HepG2 (cell line): Measurements from ENCODE around the gene PPA1. TPM values are rescaled to one million over a fixed set of nuclear protein-coding genes. Genes with fewer than 3 reads are reported as not detected.

Experiments used
- ASH2L ChIP-seq: fragments of 300-600, 200-600 bp; sonication (generic); IDR thresholded peaks from 2 replicates; pipeline ENCODE4 v1.7.0; 2017; ENCODE audit warnings: low read depth, mild to moderate bottlenecking, moderate library complexity, mixed read lengths, low read length; ENCODE audit not compliant: insufficient read length
- FOXO1 ChIP-seq: sonication (generic); formaldehyde crosslinking; IDR thresholded peaks from 2 replicates; pipeline ENCODE4 v1.4.0; 2020; ENCODE audit warnings: missing genetic modification reagents
- JARID2 ChIP-seq: sonication (generic); formaldehyde crosslinking; IDR thresholded peaks from 2 replicates; pipeline ENCODE4 v1.8.1; 2023; ENCODE audit warnings: missing genetic modification reagents, inconsistent platforms; ENCODE audit not compliant: insufficient replicate concordance
- KLF16 ChIP-seq, 2 experiments: sonication (generic) in 1 of 2; formaldehyde crosslinking in 1 of 2; IDR thresholded peaks; 2 replicates each; pipeline versions ENCODE4 v1.6.1 to v1.8.0; 2016 to 2023; ENCODE audit warnings: missing genetic modification reagents in 2 of 2, missing compliant biosample characterization in 1 of 2
- MED1 ChIP-seq: sonication (generic); formaldehyde crosslinking; IDR thresholded peaks from 2 replicates; pipeline ENCODE4 v1.4.0; 2020; ENCODE audit warnings: missing genetic modification reagents
- MIER3 ChIP-seq: IDR thresholded peaks from 2 replicates; pipeline ENCODE4 v1.6.1; 2016; ENCODE audit warnings: missing compliant biosample characterization, borderline replicate concordance
- NFE2L2 ChIP-seq: fragments of 150-350 bp; IDR thresholded peaks from 2 replicates; pipeline ENCODE4 v1.6.1; 2014; ENCODE audit warnings: low read length
- SMAD1 ChIP-seq: sonication (generic); formaldehyde crosslinking; IDR thresholded peaks from 2 replicates; pipeline ENCODE4 v1.4.0; 2020; ENCODE audit warnings: missing genetic modification reagents, low read depth, mild to moderate bottlenecking, borderline replicate concordance
- SNRNP70 ChIP-seq: fragments of 200-400 bp; formaldehyde crosslinking; IDR thresholded peaks from 2 replicates; pipeline ENCODE4 v1.6.1; 2017; ENCODE audit warnings: mild to moderate bottlenecking, low read depth, low read length, moderate library complexity
- TFDP1 ChIP-seq: IDR thresholded peaks from 2 replicates; pipeline ENCODE4 v1.6.1; 2016; ENCODE audit warnings: missing compliant biosample characterization, missing genetic modification reagents, borderline replicate concordance
- ZBTB26 ChIP-seq: IDR thresholded peaks from 2 replicates; pipeline ENCODE4 v1.6.1; 2016; ENCODE audit warnings: missing compliant biosample characterization, missing genetic modification reagents, borderline replicate concordance
- ZC3H13 ChIP-seq: sonication (generic); formaldehyde crosslinking; IDR thresholded peaks from 2 replicates; pipeline ENCODE4 v1.8.1; 2023; ENCODE audit warnings: mild to moderate bottlenecking, missing genetic modification reagents, moderate library complexity
- ZFP41 ChIP-seq: sonication (generic); formaldehyde crosslinking; IDR thresholded peaks from 2 replicates; pipeline ENCODE4 v1.4.0; 2020; ENCODE audit warnings: mild to moderate bottlenecking, missing genetic modification reagents, borderline replicate concordance
- ZHX1 ChIP-seq: sonication (generic); formaldehyde crosslinking; IDR thresholded peaks from 2 replicates; pipeline ENCODE4 v1.8.1; 2022; ENCODE audit warnings: low read depth, mild to moderate bottlenecking, missing genetic modification reagents
- ZMYM4 ChIP-seq: sonication (generic); formaldehyde crosslinking; IDR thresholded peaks from 2 replicates; pipeline ENCODE4 v1.8.1; 2023; ENCODE audit warnings: mild to moderate bottlenecking, missing genetic modification reagents
- ZNF121 ChIP-seq: sonication (generic); formaldehyde crosslinking; IDR thresholded peaks from 2 replicates; pipeline ENCODE4 v1.5.0; 2020; ENCODE audit warnings: mild to moderate bottlenecking, missing genetic modification reagents
- ZNF18 ChIP-seq: sonication (generic); formaldehyde crosslinking; IDR thresholded peaks from 2 replicates; pipeline ENCODE4 v1.8.0; 2022; ENCODE audit warnings: mild to moderate bottlenecking, missing genetic modification reagents; ENCODE audit not compliant: insufficient replicate concordance
- ZNF343 ChIP-seq: sonication (generic); formaldehyde crosslinking; IDR thresholded peaks from 2 replicates; pipeline ENCODE4 v1.4.0; 2020; ENCODE audit warnings: mild to moderate bottlenecking, missing genetic modification reagents
- ZNF563 ChIP-seq: sonication (generic); formaldehyde crosslinking; IDR thresholded peaks from 2 replicates; pipeline ENCODE4 v1.8.0; 2022; ENCODE audit warnings: mild to moderate bottlenecking, moderate library complexity, missing genetic modification reagents
- ZNF703 ChIP-seq: sonication (generic); formaldehyde crosslinking; IDR thresholded peaks from 2 replicates; pipeline ENCODE4 v1.5.1; 2020; ENCODE audit warnings: missing genetic modification reagents, mild to moderate bottlenecking, moderate library complexity, borderline replicate concordance
- polyA plus RNA-seq, 8 experiments: library from polyadenylated mRNA; depleted of rRNA in 3 of 8; stranded (reverse) in 7 of 8; unstranded in 1 of 8; fragments of >200 nt; fragmentation: Illumina TruSeq in 4 of 8; extraction: Trizol in 4 of 8; gene quantifications; 2 replicates each; pipeline versions ENCODE4 v1.2.1 to v1.2.3, GENCODE V29; 2011 to 2016; ENCODE audit warnings: low read depth in 4 of 8, missing spikeins in 1 of 8, mixed read lengths in 1 of 8; ENCODE audit not compliant: insufficient read depth in 1 of 8
- total RNA-seq, 5 experiments: library from RNA; depleted of rRNA; stranded (reverse); fragments of >200 nt; fragmentation: Illumina TruSeq; extraction: Trizol; gene quantifications; 2 replicates each; pipeline ENCODE4 v1.2.3, GENCODE V29; 2016; ENCODE audit warnings: low read depth in 1 of 5

Gene PPA1
- total and polyA plus RNA-seq, 2 of the 13 experiments (the other 11 are each of a cell fraction or from before 2014, with no cell fraction given), result 136 to 250 TPM

- TF ChIP-seq ZHX1 (CRISPR knock-in tag) (peak; percentile 75; the same call in 1 of the 2 replicates), ZBTB26 (peak; percentile 24; the same call in 1 of the 2 replicates), ZNF563 (CRISPR knock-in tag) (peak; percentile 72), NFE2L2 (no peak), ZNF18 (CRISPR knock-in tag) (peak; percentile 29), JARID2 (CRISPR knock-in tag) (no peak), KLF16 (CRISPR knock-in tag; IDR thresholded peaks at IDR 0.05) (peak in 1 of 2 experiments; percentile 84; a peak in 2 of 4 replicates), ZMYM4 (CRISPR knock-in tag) (peak; percentile 82; the same call in 1 of the 2 replicates), TFDP1 (CRISPR knock-in tag) (peak; percentile 89; the same call in 1 of the 2 replicates), MIER3 (CRISPR knock-in tag) (peak; percentile 77; the same call in 1 of the 2 replicates), ASH2L (peak; percentile 78), ZNF703 (CRISPR knock-in tag) (0 out of 2 replicates have a peak, but pooled peaks have one; percentile 67), MED1 (CRISPR knock-in tag) (peak; percentile 59), ZC3H13 (CRISPR knock-in tag) (peak; percentile 80; the same call in 1 of the 2 replicates), ZNF343 (peak; percentile 16; the same call in 1 of the 2 replicates), ZFP41 (CRISPR knock-in tag) (no peak), SNRNP70 (no peak), SMAD1 (CRISPR knock-in tag) (peak; percentile 75; the same call in 1 of the 2 replicates), FOXO1 (no peak; the same call in 1 of the 2 replicates), ZNF121 (CRISPR knock-in tag) (0 out of 2 replicates have a peak, but pooled peaks have one; percentile 42)
Observed at GRCh38 chr10:70233109-70233938, at the start of gene PPA1 (continued).
